ENCODE measurements around the gene SOD1.

The SOD1 gene

DNA sequence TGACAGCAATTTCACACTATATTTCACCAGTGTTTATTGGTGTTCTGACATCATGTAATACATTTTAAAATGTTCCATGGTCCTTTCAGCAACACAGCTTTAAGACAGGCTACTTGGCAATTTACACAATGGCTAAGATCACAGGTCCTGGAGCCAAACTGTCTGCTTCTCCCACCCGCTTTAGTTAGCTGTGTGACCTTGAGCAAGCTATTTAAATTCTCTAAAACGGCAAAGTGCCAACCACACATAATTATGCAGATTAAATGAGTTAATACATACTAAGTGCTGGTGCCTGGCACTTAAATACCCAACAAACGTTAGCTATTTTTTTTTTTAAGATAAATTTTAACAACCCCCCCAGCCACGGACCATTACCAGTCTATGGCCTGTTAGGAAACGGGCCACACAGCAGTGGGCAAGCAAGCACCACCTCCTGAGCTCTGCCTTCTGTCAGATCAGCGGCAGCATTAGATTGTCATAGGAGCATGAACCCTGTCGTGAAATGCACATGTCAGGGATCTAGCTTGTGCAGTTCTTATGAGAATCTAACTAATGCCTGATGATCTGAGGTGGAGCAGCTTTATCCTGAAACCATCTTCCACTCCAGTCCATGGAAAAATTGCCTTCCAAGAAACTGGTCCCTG is 26.9 kb downstream of the SOD1 start:
- no peak for DNase-seq

DNA sequence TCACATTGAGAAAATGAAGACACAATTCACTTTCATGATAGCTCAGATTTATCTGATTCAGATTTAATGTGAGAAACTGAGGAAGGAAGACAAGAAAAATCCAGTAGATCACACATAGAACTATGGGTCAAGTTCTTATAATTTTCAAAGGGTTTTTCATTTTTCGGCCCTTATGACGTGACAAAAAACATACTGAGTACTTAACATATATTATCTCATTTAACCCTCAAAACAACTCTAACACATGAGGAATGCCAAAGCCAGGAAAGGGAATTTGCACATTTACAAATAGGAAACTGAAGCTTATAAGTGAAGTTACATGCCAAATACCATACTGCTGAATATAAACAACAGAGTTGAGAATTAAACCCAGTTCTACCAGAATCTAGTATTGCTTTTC is 27.6 kb downstream of the SOD1 start:
- no peak for DNase-seq

GRCh38 chr21:31688603-31689368 is 29.3 kb downstream of the SOD1 start:
- DNase-seq: no peak

DNA sequence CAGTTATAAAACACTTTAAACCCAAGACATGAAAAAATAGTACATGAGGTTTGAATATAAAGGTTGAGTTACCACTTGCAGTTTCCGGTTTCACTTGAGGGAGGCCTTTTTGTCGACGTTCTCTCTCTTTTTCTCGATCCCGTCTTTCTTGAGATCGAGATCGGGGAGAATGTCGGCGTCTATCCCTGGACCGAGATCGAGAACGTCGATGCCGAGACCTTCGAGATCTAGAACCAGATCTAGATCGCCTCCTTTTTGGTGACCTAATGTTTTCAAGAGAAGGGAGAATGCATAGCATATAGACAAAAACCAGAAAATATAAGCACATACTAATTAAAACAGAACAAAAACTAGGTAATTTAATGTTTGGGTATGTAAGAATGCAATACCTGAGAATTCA is 33.7 kb downstream of the SOD1 start:
- no peak for DNase-seq

- no peak for DNase-seq
Observed at GRCh38 chr21:31696424-31696823, 36.9 kb downstream of the SOD1 start.

GRCh38 chr21:31698461-31698860 is 39.0 kb downstream of the SOD1 start:
- DNase-seq: no peak

DNA sequence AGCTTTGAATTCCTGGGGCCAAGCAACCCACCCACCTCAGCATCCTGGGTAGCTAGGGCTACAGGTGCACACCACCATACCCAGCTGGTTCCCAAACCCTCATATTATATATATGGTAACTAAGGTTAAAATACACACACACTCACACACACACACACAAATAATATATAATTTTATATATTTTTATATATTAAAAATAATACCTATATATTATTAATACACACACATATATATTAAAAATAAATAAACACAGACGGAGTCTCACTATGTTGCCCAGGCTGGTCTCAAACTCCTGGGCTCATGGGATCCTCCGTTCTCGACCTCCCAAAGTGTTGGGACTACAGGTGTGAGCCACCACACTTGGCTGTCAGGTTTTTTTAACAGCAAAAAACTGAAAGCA is 40.5 kb downstream of the SOD1 start:
- DNase-seq: no peak

GRCh38 chr21:31706562-31706961 is 47.1 kb downstream of the SOD1 start:
- no peak for DNase-seq

- no peak for DNase-seq
Observed at GRCh38 chr21:31707499-31707898, 48.0 kb downstream of the SOD1 start.

- no peak for DNase-seq
Observed at GRCh38 chr21:31708541-31708940, 49.0 kb downstream of the SOD1 start.

DNA sequence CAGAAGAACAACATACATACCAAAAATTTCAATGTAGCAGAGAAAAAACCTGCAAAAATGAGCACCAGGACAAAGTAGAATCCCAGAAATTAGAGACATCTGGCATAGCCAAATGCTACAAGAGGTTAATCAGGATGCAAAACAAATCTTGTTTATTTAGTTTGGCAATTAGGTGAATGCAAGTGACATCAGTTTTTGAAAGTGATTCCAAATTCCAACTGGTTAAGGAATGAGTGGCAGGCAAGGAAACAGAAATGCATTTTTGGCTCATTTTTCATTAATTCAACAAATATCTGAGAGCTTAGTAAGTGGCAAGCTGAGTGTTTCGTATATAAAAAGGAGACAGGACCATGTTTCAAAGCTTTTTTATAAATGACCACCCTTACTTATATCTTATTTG is 51.1 kb downstream of the SOD1 start:
- DNase-seq: peak; percentile 22 to 45

GRCh38 chr21:31711326-31711725 is 51.8 kb downstream of the SOD1 start:
- no peak for DNase-seq

GRCh38 chr21:31711745-31712285 is 52.3 kb downstream of the SOD1 start:
- no peak for DNase-seq

- no peak for DNase-seq
Observed at GRCh38 chr21:31713115-31713514, 53.6 kb downstream of the SOD1 start.

GRCh38 chr21:31713973-31714740 is 54.7 kb downstream of the SOD1 start:
- DNase-seq: no peak

- DNase-seq: no peak
Observed at GRCh38 chr21:31714741-31715365, 55.4 kb downstream of the SOD1 start.

DNA sequence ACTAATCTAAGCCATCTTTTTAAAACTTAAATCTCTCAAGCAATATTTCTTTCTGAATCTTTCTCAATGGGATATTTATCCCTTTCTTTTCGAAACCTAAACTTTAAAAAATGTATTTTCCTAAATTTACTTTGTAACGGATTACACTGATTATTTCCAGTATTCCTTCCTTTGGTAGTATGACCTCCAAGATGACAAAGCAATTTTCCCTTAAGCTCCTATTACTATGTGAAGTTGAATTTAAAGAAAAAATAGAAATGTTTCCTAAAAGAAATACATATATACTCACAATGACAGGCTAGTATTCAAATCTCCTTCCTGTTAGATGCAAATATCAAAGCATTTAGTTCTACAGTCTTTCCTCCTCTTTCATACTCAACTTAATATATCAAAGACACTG is 56.6 kb downstream of the SOD1 start:
- no peak for DNase-seq
